NK-92 (cell line): ENCODE data around the gene PSMA7.
"Not testable (repeated sequence)": the region's sequence is repeated elsewhere in the genome, so short reads cannot be mapped to it uniquely, and the experiment has no call there.

Experiments used
- DNase-seq: peaks from one replicate; lab custom pipeline; 2025; ENCODE audit not compliant: unreplicated experiment; lab: John Stamatoyannopoulos, UW

PSMA7 gene

GRCh38 chr20:62156254-62156556, 13.0 kb upstream of the PSMA7 start:
- DNase-seq, result no peak

- DNase-seq, result no peak
These were observed 12.4 kb upstream of the PSMA7 start for GRCh38 chr20:62155428-62156253.

- DNase-seq, result no peak
These were observed 8.7 kb upstream of the PSMA7 start for GRCh38 chr20:62151835-62152364.

- no peak for DNase-seq
These were observed 8.0 kb upstream of the PSMA7 start for GRCh38 chr20:62151225-62151624.

- no peak for DNase-seq
These were observed 7.0 kb upstream of the PSMA7 start for GRCh38 chr20:62150310-62150575.

GRCh38 chr20:62149532-62150309, 6.5 kb upstream of the PSMA7 start:
- no peak for DNase-seq

GRCh38 chr20:62148908-62149314, 5.7 kb upstream of the PSMA7 start:
- DNase-seq, result no peak

GRCh38 chr20:62148383-62148782, 5.2 kb upstream of the PSMA7 start:
- DNase-seq, result not testable (repeated sequence)

- no peak for DNase-seq
These were observed 4.3 kb upstream of the PSMA7 start for GRCh38 chr20:62147528-62147927.

GRCh38 chr20:62147125-62147524, 3.9 kb upstream of the PSMA7 start:
- no peak for DNase-seq

- DNase-seq, result no peak
These were observed 3.0 kb upstream of the PSMA7 start for GRCh38 chr20:62146019-62146755.

- DNase-seq, result no peak
These were observed 2.5 kb upstream of the PSMA7 start for GRCh38 chr20:62145688-62146018.

GRCh38 chr20:62143957-62144825, 997 bp upstream of the PSMA7 start:
- no peak for DNase-seq

- no peak for DNase-seq
These were observed 728 bp downstream of the PSMA7 start for GRCh38 chr20:62142252-62143080.

- no peak for DNase-seq
These were observed 1.6 kb downstream of the PSMA7 start for GRCh38 chr20:62141397-62142251.

GRCh38 chr20:62141043-62141396, 2.2 kb downstream of the PSMA7 start:
- no peak for DNase-seq

- no peak for DNase-seq
These were observed 3.6 kb downstream of the PSMA7 start for GRCh38 chr20:62139636-62140035.

GRCh38 chr20:62138912-62139311, 4.3 kb downstream of the PSMA7 start:
- DNase-seq, result no peak

- no peak for DNase-seq
These were observed 5.0 kb downstream of the PSMA7 start for GRCh38 chr20:62138204-62138543.
